Keratinocyte (primary cell): Measurements from ENCODE around the gene VPS33B. TPM values are rescaled to one million over a fixed set of nuclear protein-coding genes. Genes with fewer than 3 reads are reported as not detected.

Experiments
- DNase-seq: peaks from one replicate; pipeline ENCODE4 v3.0.0-alpha.2; 2011; ENCODE audit warnings: low read depth, missing footprints, low spot score
- FAIRE-seq: peaks from 2 replicates; lab custom pipeline; 2011; peaks lifted over from hg19 to GRCh38; lab: Jason Lieb, UNC
- H2AFZ ChIP-seq: 2 replicates; pipeline ENCODE4 v1.6.0; 2012; ENCODE audit warnings: low read length, control low read depth, inconsistent platforms; ENCODE audit not compliant: control insufficient read depth
- H3K27ac ChIP-seq: 2 replicates; pipeline ENCODE4 v1.5.1; 2011; ENCODE audit warnings: low read length; ENCODE audit not compliant: control insufficient read depth, insufficient read depth
- H3K27me3 ChIP-seq: 3 replicates; pipeline ENCODE4 v1.6.0; 2011; ENCODE audit warnings: low read length; ENCODE audit not compliant: control insufficient read depth, insufficient read depth; ENCODE audit errors: extremely low read depth
- H3K36me3 ChIP-seq, 2 experiments: 2 replicates in 1 of 2; 3 replicates in 1 of 2; pipeline ENCODE4 v1.5.1; 2011; ENCODE audit warnings: low read length in 2 of 2, mild to moderate bottlenecking in 1 of 2; ENCODE audit not compliant: control insufficient read depth in 2 of 2, insufficient read depth in 2 of 2; ENCODE audit errors: extremely low read depth in 1 of 2
- H3K4me1 ChIP-seq: 3 replicates; pipeline ENCODE4 v1.5.1; 2011; ENCODE audit warnings: low read length; ENCODE audit not compliant: control insufficient read depth, insufficient read depth; ENCODE audit errors: extremely low read depth
- H3K4me2 ChIP-seq: 3 replicates; pipeline ENCODE4 v1.6.0; 2011; ENCODE audit warnings: low read depth, low read length; ENCODE audit not compliant: control insufficient read depth, insufficient read depth; ENCODE audit errors: extremely low read depth
- H3K4me3 ChIP-seq, 3 experiments: fragments of 200-600 bp in 1 of 3; sonication (generic) in 1 of 3; 2 replicates in 2 of 3; 3 replicates in 1 of 3; pipeline ENCODE4 v1.5.1; 2011 to 2016; ENCODE audit warnings: low read length in 3 of 3, mild to moderate bottlenecking in 3 of 3, control low read depth in 2 of 3, inconsistent platforms in 1 of 3, low read depth in 1 of 3, mixed read lengths in 1 of 3, mixed run types in 1 of 3, moderate library complexity in 1 of 3; ENCODE audit not compliant: control insufficient read depth in 2 of 3, insufficient read depth in 2 of 3; ENCODE audit errors: extremely low read depth in 1 of 3
- H3K79me2 ChIP-seq: 2 replicates; pipeline ENCODE4 v1.6.0; 2012; ENCODE audit warnings: low read length; ENCODE audit not compliant: control insufficient read depth, insufficient read depth
- H3K9ac ChIP-seq: 3 replicates; pipeline ENCODE4 v1.6.0; 2011; ENCODE audit warnings: low read length; ENCODE audit not compliant: control insufficient read depth, insufficient read depth; ENCODE audit errors: extremely low read depth
- H3K9me1 ChIP-seq: 3 replicates; pipeline ENCODE4 v1.6.0; 2011; ENCODE audit warnings: low read length; ENCODE audit not compliant: control insufficient read depth, insufficient read depth; ENCODE audit errors: extremely low read depth
- H3K9me3 ChIP-seq: 2 replicates; pipeline ENCODE4 v1.5.1; 2012; ENCODE audit warnings: low read depth, low read length; ENCODE audit not compliant: control insufficient read depth
- H4K20me1 ChIP-seq: 3 replicates; pipeline ENCODE4 v1.6.0; 2011; ENCODE audit warnings: low read length; ENCODE audit not compliant: control insufficient read depth, insufficient read depth; ENCODE audit errors: extremely low read depth
- EZH2 ChIP-seq: IDR thresholded peaks from one replicate; pipeline ENCODE4 v1.6.1; 2012; ENCODE audit warnings: inconsistent platforms, mild to moderate bottlenecking, low read length, moderate library complexity
- dilution Hi-C: fragments of 300-500 bp; cut with MboI; formaldehyde crosslinking; loops from one replicate; pipeline ENCODE4 v1.7.0; 2020; ENCODE audit warnings: low sequenced_read_pairs; ENCODE audit not compliant: extremely low pct_ligation_motif_present
- polyA plus RNA-seq, 5 experiments: library from polyadenylated mRNA; depleted of rRNA in 3 of 5; stranded (reverse) in 3 of 5; stranded (forward) in 1 of 5; unstranded in 1 of 5; fragments of >200 nt; gene quantifications; 1 replicate in 1 of 5; 2 replicates in 3 of 5; 3 replicates in 1 of 5; pipeline versions ENCODE4 v1.2.1 to v1.2.3, GENCODE V29; 2011 to 2012; ENCODE audit warnings: missing spikeins in 2 of 5, low read depth in 1 of 5, low replicate concordance in 1 of 5
- TF ChIP-seq, protein P1 (sequence below), 3 experiments: IDR thresholded peaks in 1 of 3; conservative IDR thresholded peaks in 1 of 3; optimal IDR thresholded peaks in 1 of 3; 2 replicates in 2 of 3; 3 replicates in 1 of 3; pipeline versions ENCODE3 to v1.5.1; 2011; ENCODE audit warnings: low read length in 3 of 3, mild to moderate bottlenecking in 3 of 3, moderate library complexity in 2 of 3, control low read depth in 1 of 3, inconsistent platforms in 1 of 3; ENCODE audit not compliant: insufficient read depth in 2 of 3; ENCODE audit errors: extremely low read depth in 1 of 3

Gene VPS33B
- polyA plus RNA-seq, 1 donor (not counting 4 experiments of a cell fraction or from before 2014, with no cell fraction given): 20.2 TPM

DNA sequence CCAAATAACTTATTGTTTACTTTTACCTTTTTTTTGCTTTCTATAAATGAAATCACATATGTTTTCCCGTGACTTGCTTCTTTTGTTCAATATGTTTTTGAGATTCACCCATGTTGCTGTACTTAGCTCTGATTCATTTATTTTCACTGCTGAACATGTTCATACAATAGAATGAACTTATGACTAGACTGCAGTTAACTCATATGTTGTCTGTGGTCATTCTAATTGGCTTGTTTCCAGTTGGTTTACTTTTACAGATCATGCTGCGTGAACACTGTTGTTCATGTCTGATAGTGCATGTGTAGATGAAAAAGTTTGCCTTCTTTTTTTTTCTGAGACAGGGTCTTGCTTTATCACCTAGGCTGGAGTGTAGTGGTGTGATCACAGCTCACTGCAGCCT lies 46.0 kb upstream of the VPS33B start:
- Histone ChIP-seq H3K79me2 (no peaks in the 10 kb centered on the region), H3K4me3 (no peak overlapping the region), H3K27me3 (no peaks in the 10 kb centered on the region), H3K36me3 (no peaks in the 10 kb centered on the region), H3K4me1 (peaks cover 3% of the 10 kb centered on the region), H3K4me2 (no peak overlapping the region), H2AFZ (no peak overlapping the region), H3K9me3 (no peaks in the 10 kb centered on the region), H3K27ac (no peak overlapping the region), H3K9ac (no peak overlapping the region), H3K9me1 (no peaks in the 10 kb centered on the region), H4K20me1 (no peaks in the 10 kb centered on the region)
- dilution Hi-C loops: loop anchor here (25.0 kb wide), 1 partner anchor 194 kb away; no protein-coding TSS in a partner anchor
- no peak for TF ChIP-seq EZH2
- TF ChIP-seq, protein P1, sequence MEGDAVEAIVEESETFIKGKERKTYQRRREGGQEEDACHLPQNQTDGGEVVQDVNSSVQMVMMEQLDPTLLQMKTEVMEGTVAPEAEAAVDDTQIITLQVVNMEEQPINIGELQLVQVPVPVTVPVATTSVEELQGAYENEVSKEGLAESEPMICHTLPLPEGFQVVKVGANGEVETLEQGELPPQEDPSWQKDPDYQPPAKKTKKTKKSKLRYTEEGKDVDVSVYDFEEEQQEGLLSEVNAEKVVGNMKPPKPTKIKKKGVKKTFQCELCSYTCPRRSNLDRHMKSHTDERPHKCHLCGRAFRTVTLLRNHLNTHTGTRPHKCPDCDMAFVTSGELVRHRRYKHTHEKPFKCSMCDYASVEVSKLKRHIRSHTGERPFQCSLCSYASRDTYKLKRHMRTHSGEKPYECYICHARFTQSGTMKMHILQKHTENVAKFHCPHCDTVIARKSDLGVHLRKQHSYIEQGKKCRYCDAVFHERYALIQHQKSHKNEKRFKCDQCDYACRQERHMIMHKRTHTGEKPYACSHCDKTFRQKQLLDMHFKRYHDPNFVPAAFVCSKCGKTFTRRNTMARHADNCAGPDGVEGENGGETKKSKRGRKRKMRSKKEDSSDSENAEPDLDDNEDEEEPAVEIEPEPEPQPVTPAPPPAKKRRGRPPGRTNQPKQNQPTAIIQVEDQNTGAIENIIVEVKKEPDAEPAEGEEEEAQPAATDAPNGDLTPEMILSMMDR (optimal IDR thresholded peaks at IDR 0.05 in 1 of 3, IDR thresholded peaks at IDR 0.05 in 1 of 3, conservative IDR thresholded peaks at IDR 0.05 in 1 of 3; ENCODE audit: extremely low read depth in 1 of 3, insufficient read depth in 2 of 3, low read length in 3 of 3): no peak
- no peak for FAIRE-seq
- DNase-seq: no peak

DNA sequence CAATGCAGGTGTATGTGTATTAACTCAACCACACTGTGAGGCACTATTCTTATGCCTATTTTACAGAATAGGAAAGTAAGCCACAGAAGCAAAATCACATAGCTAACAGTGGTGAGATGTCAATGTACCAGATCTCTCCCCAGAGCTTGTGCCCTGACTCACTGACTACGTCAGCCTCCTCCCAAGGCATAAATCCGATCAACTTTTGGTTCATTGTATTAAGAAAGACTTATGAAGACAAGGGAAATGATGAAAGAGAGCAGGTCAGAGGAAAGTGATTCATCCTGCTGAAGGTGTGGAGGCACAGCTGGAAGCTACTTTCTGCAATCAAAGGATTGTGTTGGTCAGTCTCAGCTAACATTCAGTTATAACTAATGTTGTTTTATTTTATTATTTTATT lies 44.6 kb upstream of the VPS33B start:
- Histone ChIP-seq H3K9ac (no peak overlapping the region), H3K27me3 (no peaks in the 10 kb centered on the region), H3K4me3 (no peak overlapping the region), H4K20me1 (no peaks in the 10 kb centered on the region), H3K9me3 (no peaks in the 10 kb centered on the region), H2AFZ (no peak overlapping the region), H3K9me1 (no peaks in the 10 kb centered on the region), H3K36me3 (no peaks in the 10 kb centered on the region), H3K4me2 (no peak overlapping the region), H3K4me1 (peaks cover 3% of the 10 kb centered on the region), H3K27ac (no peak overlapping the region), H3K79me2 (no peaks in the 10 kb centered on the region)
- DNase-seq: no peak
- dilution Hi-C loops: loop anchor here (25.0 kb wide), 1 partner anchor 195 kb away; no protein-coding TSS in a partner anchor
- FAIRE-seq: no peak
- TF ChIP-seq, protein P1 (optimal IDR thresholded peaks at IDR 0.05 in 1 of 3, IDR thresholded peaks at IDR 0.05 in 1 of 3, conservative IDR thresholded peaks at IDR 0.05 in 1 of 3; ENCODE audit: extremely low read depth in 1 of 3, insufficient read depth in 2 of 3, low read length in 3 of 3): no peak
- no peak for TF ChIP-seq EZH2
